SK-N-SH (cell line): Measurements from ENCODE around the gene SF3A1. TPM values are rescaled to one million over a fixed set of nuclear protein-coding genes. Genes with fewer than 3 reads are reported as not detected.

Experiments
- CTCF ChIA-PET: fragments of 300-600, 350-600 bp; formaldehyde crosslinking; extraction: SDS; loops from one replicate; lab custom pipeline; 2021; lab: Yijun Ruan, JAX
- POLR2A ChIA-PET: fragments of 350-600 bp; sonication (Branson Sonifier 250); formaldehyde crosslinking; extraction: SDS; loops from one replicate; lab custom pipeline; 2020; ENCODE audit warnings: antibody characterized with exemption, inconsistent platforms; lab: Yijun Ruan, JAX
- DNase-seq: peaks from one replicate; pipeline ENCODE4 v3.0.0; 2012
- H2AFZ ChIP-seq: fragments of 200-600 bp; sonication (generic); 2 replicates; pipeline ENCODE4 v1.8.1; 2016; ENCODE audit warnings: antibody characterized with exemption, mild to moderate bottlenecking, low read depth
- H3F3A ChIP-seq: fragments of 200-600 bp; sonication (generic); replicated peaks from 2 replicates; pipeline ENCODE3; 2016; ENCODE audit warnings: antibody characterized with exemption, mild to moderate bottlenecking; ENCODE audit not compliant: insufficient read depth
- H3K27ac ChIP-seq, 2 experiments: fragments of 200-500 bp in 1 of 2; fragments of 200-600 bp in 1 of 2; sonication (Bioruptor generic) in 1 of 2; sonication (generic), shearing (Covaris generic) in 1 of 2; 2 replicates each; pipeline versions ENCODE4 v1.5.1 to v1.6.1; 2014 to 2016; ENCODE audit warnings: low read depth in 2 of 2, inconsistent platforms in 1 of 2, low read length in 1 of 2, mild to moderate bottlenecking in 1 of 2, mixed read lengths in 1 of 2
- H3K27me3 ChIP-seq: fragments of 200-600 bp; sonication (generic), shearing (Covaris generic); 2 replicates; pipeline ENCODE4 v1.6.1; 2016; ENCODE audit warnings: mixed run types; ENCODE audit not compliant: insufficient read depth
- H3K36me3 ChIP-seq, 2 experiments: fragments of 200-500 bp in 1 of 2; fragments of 200-600 bp in 1 of 2; sonication (Bioruptor generic) in 1 of 2; sonication (generic) in 1 of 2; replicated peaks in 1 of 2; 2 replicates each; pipeline versions ENCODE3 to v1.5.1; 2014 to 2016; ENCODE audit warnings: low read length in 1 of 2, mild to moderate bottlenecking in 1 of 2; ENCODE audit not compliant: insufficient read depth in 2 of 2, control insufficient read depth in 1 of 2
- H3K4me1 ChIP-seq, 2 experiments: fragments of 200-500 bp in 1 of 2; fragments of 200-600 bp in 1 of 2; sonication (Bioruptor generic) in 1 of 2; sonication (generic), shearing (Covaris generic) in 1 of 2; 2 replicates each; pipeline versions ENCODE4 v1.5.1 to v1.6.1; 2014 to 2016; ENCODE audit warnings: low read depth in 1 of 2, low read length in 1 of 2, mixed run types in 1 of 2; ENCODE audit not compliant: insufficient read depth in 2 of 2, control insufficient read depth in 1 of 2
- H3K4me2 ChIP-seq: fragments of 200-600 bp; sonication (generic), shearing (Covaris generic); 2 replicates; pipeline ENCODE4 v1.6.1; 2017; ENCODE audit warnings: mixed run types
- H3K4me3 ChIP-seq, 2 experiments: fragments of 200-500 bp in 1 of 2; fragments of 200-600 bp in 1 of 2; sonication (Bioruptor generic) in 1 of 2; sonication (generic), shearing (Covaris generic) in 1 of 2; 2 replicates each; pipeline versions ENCODE4 v1.5.1 to v1.8.1; 2014 to 2016; ENCODE audit warnings: low read depth in 2 of 2, inconsistent platforms in 1 of 2, low read length in 1 of 2, mild to moderate bottlenecking in 1 of 2, mixed read lengths in 1 of 2, moderate library complexity in 1 of 2
- H3K79me2 ChIP-seq: fragments of 200-600 bp; sonication (generic); 2 replicates; pipeline ENCODE4 v1.8.1; 2017; ENCODE audit warnings: mild to moderate bottlenecking; ENCODE audit not compliant: insufficient read depth
- H3K9ac ChIP-seq: fragments of 200-600 bp; sonication (generic); 2 replicates; pipeline ENCODE4 v1.6.1; 2017; ENCODE audit warnings: mixed run types
- H3K9me2 ChIP-seq: fragments of 200-600 bp; sonication (generic); 2 replicates; pipeline ENCODE4 v1.6.1; 2017; ENCODE audit warnings: mixed run types
- H3K9me3 ChIP-seq: fragments of 200-600 bp; sonication (generic); 2 replicates; pipeline ENCODE4 v1.6.1; 2017; ENCODE audit warnings: mixed run types, mild to moderate bottlenecking, moderate library complexity
- H4K20me1 ChIP-seq: fragments of 200-600 bp; sonication (generic); 2 replicates; pipeline ENCODE4 v1.6.1; 2017; ENCODE audit warnings: mild to moderate bottlenecking, mixed run types; ENCODE audit not compliant: insufficient read depth
- CHD2 ChIP-seq: fragments of 150-350 bp; IDR thresholded peaks from 2 replicates; pipeline ENCODE4 v1.6.1; 2018; ENCODE audit warnings: low read length; ENCODE audit not compliant: partially characterized antibody
- ELF1 ChIP-seq: IDR thresholded peaks from 2 replicates; pipeline ENCODE4 v1.4.0; 2012
- EP300 ChIP-seq, 2 experiments: IDR thresholded peaks; 2 replicates each; pipeline versions ENCODE4 v1.4.0 to v1.6.1; 2012; ENCODE audit warnings: borderline replicate concordance in 1 of 2, low read depth in 1 of 2, low read length in 1 of 2
- EZH2phosphoT487 ChIP-seq: fragments of 200-600 bp; sonication (generic); IDR thresholded peaks from 2 replicates; pipeline ENCODE4 v1.6.1; 2017; ENCODE audit warnings: low read depth, mixed run types, mild to moderate bottlenecking, antibody characterized with exemption, moderate library complexity, borderline replicate concordance
- FOXJ3 ChIP-seq: sonication (generic); formaldehyde crosslinking; IDR thresholded peaks from 2 replicates; pipeline ENCODE4 v1.5.1; 2020; ENCODE audit warnings: mild to moderate bottlenecking, missing genetic modification reagents
- GABPA ChIP-seq: IDR thresholded peaks from 2 replicates; pipeline ENCODE4 v1.4.0; 2012; ENCODE audit warnings: low read depth, mild to moderate bottlenecking
- GATA2 ChIP-seq: sonication (generic); formaldehyde crosslinking; IDR thresholded peaks from 2 replicates; pipeline ENCODE4 v1.5.0; 2020; ENCODE audit warnings: mild to moderate bottlenecking, missing genetic modification reagents
- JUND ChIP-seq: IDR thresholded peaks from 2 replicates; pipeline ENCODE4 v1.4.0; 2012
- MAX ChIP-seq: IDR thresholded peaks from 2 replicates; pipeline ENCODE4 v1.4.0; 2012; ENCODE audit warnings: low read depth
- MEF2A ChIP-seq: IDR thresholded peaks from 2 replicates; pipeline ENCODE4 v1.4.0; 2012; ENCODE audit warnings: low read depth, borderline replicate concordance
- MXI1 ChIP-seq: IDR thresholded peaks from 2 replicates; pipeline ENCODE4 v1.6.1; 2012; ENCODE audit warnings: mild to moderate bottlenecking, low read depth, low read length, improper control_type of control experiment
- NFIC ChIP-seq: IDR thresholded peaks from 2 replicates; pipeline ENCODE4 v1.4.0; 2012; ENCODE audit warnings: borderline replicate concordance
- NRF1 ChIP-seq: IDR thresholded peaks from 2 replicates; pipeline ENCODE4 v1.6.1; 2012; ENCODE audit warnings: low read depth, mild to moderate bottlenecking, low read length
- POLR2AphosphoS5 ChIP-seq: IDR thresholded peaks from 2 replicates; pipeline ENCODE4 v1.6.1; 2012; ENCODE audit warnings: low read depth, low read length
- RAD21 ChIP-seq: IDR thresholded peaks from 2 replicates; pipeline ENCODE4 v1.6.1; 2012; ENCODE audit warnings: mild to moderate bottlenecking, low read length
- RCOR1 ChIP-seq: fragments of 150-350 bp; IDR thresholded peaks from 2 replicates; pipeline ENCODE4 v1.6.1; 2017; ENCODE audit warnings: antibody characterized with exemption, low read length
- SIN3A ChIP-seq: IDR thresholded peaks from 2 replicates; pipeline ENCODE4 v1.6.1; 2012; ENCODE audit warnings: low read depth, mild to moderate bottlenecking, low read length, moderate library complexity, borderline replicate concordance
- SMC3 ChIP-seq: IDR thresholded peaks from 2 replicates; pipeline ENCODE4 v1.6.1; 2012; ENCODE audit warnings: low read depth, low read length, improper control_type of control experiment
- TAF1 ChIP-seq: IDR thresholded peaks from 2 replicates; pipeline ENCODE4 v1.6.1; 2012; ENCODE audit warnings: low read depth, mild to moderate bottlenecking, low read length, moderate library complexity, borderline replicate concordance
- TCF12 ChIP-seq: IDR thresholded peaks from 2 replicates; pipeline ENCODE4 v1.4.0; 2012
- TEAD4 ChIP-seq: IDR thresholded peaks from 2 replicates; pipeline ENCODE4 v1.4.0; 2012; ENCODE audit warnings: mild to moderate bottlenecking, borderline replicate concordance; ENCODE audit not compliant: insufficient read depth
- USF2 ChIP-seq: fragments of 150-350 bp; IDR thresholded peaks from 2 replicates; pipeline ENCODE4 v1.6.1; 2017; ENCODE audit warnings: antibody characterized with exemption, low read length, low read depth, borderline replicate concordance
- ZBTB33 ChIP-seq: IDR thresholded peaks from 2 replicates; pipeline ENCODE4 v1.4.0; 2012; ENCODE audit warnings: low read depth, borderline replicate concordance
- WGBS: methylation state at CpG from one replicate; pipeline ENCODE4 v1.1.6; 2017; ENCODE audit warnings: low lambda C conversion rate; 5-methylcytosine and 5-hydroxymethylcytosine counted together
- polyA plus RNA-seq, 3 experiments: library from polyadenylated mRNA; depleted of rRNA; stranded (reverse); fragments of >200 nt; gene quantifications; 2 replicates each; pipeline ENCODE4 v1.2.3, GENCODE V29; 2012
- TF ChIP-seq, protein P1 (sequence below): fragments of 150-350 bp; IDR thresholded peaks from 2 replicates; pipeline ENCODE4 v1.6.1; 2016; ENCODE audit warnings: mild to moderate bottlenecking, low read depth, low read length
- TF ChIP-seq, protein P2 (sequence below): IDR thresholded peaks from 2 replicates; pipeline ENCODE4; 2012
- TF ChIP-seq, protein P3 (sequence below): fragments of 200-600 bp; sonication (generic); IDR thresholded peaks from 2 replicates; pipeline ENCODE4 v1.6.1; 2017; ENCODE audit warnings: antibody characterized with exemption, mild to moderate bottlenecking, moderate library complexity

Gene SF3A1
- polyA plus RNA-seq, 1 of the 3 experiments (the other 2 are of a cell fraction): 75.2 TPM

- H4K20me1 ChIP-seq: peaks cover 4% of the 10 kb centered on the region; the same call in 1 of the 2 replicates
- whole genome bisulfite sequencing: 33% methylated on average over 5 of the region's 5 CpGs
- peak overlapping the region; percentile 53 to 73; a peak in 3 of 4 replicates for H3K27ac ChIP-seq
- peak overlapping the region; percentile 95 for H3K4me2 ChIP-seq
- CTCF ChIA-PET: interaction anchor here (0.6 to 12.9 kb wide), 64 partner anchors 8 to 652 kb away, joined by 3 to 228 read pairs (median 5); partner anchors contain the start of genes CCDC157, RNF215, SEC14L2 and SF3A1
- H3K9me3 ChIP-seq: no peaks in the 10 kb centered on the region
- H2AFZ ChIP-seq: peak overlapping the region; percentile 2; the same call in 1 of the 2 replicates
- peaks cover 16 to 30% of the 10 kb centered on the region in 2 experiments; a peak in 2 of 4 replicates for H3K4me1 ChIP-seq
- DNase-seq: peak; percentile 89
- peaks cover 0 to 13% of the 10 kb centered on the region in 2 experiments for H3K36me3 ChIP-seq
- H3K4me3 ChIP-seq: peak overlapping the region; percentile 83 to 84
- POLR2A ChIA-PET: interaction anchor here (1.1 to 3.5 kb wide), 2 partner anchors 41 to 99 kb away, joined by 3 to 10 read pairs; partner anchors contain the start of gene RNF215
- peaks cover 17% of the 10 kb centered on the region for H3F3A ChIP-seq
- no peaks in the 10 kb centered on the region for H3K27me3 ChIP-seq
- H3K79me2 ChIP-seq: no peaks in the 10 kb centered on the region
- H3K9me2 ChIP-seq: no peaks in the 10 kb centered on the region
- H3K9ac ChIP-seq: peak overlapping the region; percentile 76; the same call in 1 of the 2 replicates
- TF ChIP-seq RCOR1 (peak; percentile 68; the same call in 1 of the 2 replicates), RAD21 (peak; percentile 78), EZH2phosphoT487 (no peak), JUND (no peak), USF2 (no peak), SMC3 (peak; percentile 70), GATA2 (CRISPR knock-in tag) (no peak), ELF1 (no peak), MAX (no peak; the same call in 1 of the 2 replicates), CHD2 (no peak), TAF1 (no peak), FOXJ3 (CRISPR knock-in tag) (no peak), GABPA (no peak), SIN3A (0 out of 2 replicates have a peak, but pooled peaks have one; percentile 20), MXI1 (no peak), EP300 (IDR thresholded peaks at IDR 0.05; ENCODE audit: borderline replicate concordance in 1 of 2, low read depth in 1 of 2, low read length in 1 of 2) (no peak), POLR2AphosphoS5 (peak; percentile 50; the same call in 1 of the 2 replicates), NRF1 (no peak), MEF2A (no peak), NFIC (no peak), TCF12 (no peak), TEAD4 (no peak), ZBTB33 (no peak)
- TF ChIP-seq, protein P1, sequence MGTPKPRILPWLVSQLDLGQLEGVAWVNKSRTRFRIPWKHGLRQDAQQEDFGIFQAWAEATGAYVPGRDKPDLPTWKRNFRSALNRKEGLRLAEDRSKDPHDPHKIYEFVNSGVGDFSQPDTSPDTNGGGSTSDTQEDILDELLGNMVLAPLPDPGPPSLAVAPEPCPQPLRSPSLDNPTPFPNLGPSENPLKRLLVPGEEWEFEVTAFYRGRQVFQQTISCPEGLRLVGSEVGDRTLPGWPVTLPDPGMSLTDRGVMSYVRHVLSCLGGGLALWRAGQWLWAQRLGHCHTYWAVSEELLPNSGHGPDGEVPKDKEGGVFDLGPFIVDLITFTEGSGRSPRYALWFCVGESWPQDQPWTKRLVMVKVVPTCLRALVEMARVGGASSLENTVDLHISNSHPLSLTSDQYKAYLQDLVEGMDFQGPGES: no peak
- TF ChIP-seq, protein P2, sequence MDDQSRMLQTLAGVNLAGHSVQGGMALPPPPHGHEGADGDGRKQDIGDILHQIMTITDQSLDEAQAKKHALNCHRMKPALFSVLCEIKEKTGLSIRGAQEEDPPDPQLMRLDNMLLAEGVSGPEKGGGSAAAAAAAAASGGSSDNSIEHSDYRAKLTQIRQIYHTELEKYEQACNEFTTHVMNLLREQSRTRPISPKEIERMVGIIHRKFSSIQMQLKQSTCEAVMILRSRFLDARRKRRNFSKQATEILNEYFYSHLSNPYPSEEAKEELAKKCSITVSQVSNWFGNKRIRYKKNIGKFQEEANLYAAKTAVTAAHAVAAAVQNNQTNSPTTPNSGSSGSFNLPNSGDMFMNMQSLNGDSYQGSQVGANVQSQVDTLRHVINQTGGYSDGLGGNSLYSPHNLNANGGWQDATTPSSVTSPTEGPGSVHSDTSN: no peak
- TF ChIP-seq, protein P3, sequence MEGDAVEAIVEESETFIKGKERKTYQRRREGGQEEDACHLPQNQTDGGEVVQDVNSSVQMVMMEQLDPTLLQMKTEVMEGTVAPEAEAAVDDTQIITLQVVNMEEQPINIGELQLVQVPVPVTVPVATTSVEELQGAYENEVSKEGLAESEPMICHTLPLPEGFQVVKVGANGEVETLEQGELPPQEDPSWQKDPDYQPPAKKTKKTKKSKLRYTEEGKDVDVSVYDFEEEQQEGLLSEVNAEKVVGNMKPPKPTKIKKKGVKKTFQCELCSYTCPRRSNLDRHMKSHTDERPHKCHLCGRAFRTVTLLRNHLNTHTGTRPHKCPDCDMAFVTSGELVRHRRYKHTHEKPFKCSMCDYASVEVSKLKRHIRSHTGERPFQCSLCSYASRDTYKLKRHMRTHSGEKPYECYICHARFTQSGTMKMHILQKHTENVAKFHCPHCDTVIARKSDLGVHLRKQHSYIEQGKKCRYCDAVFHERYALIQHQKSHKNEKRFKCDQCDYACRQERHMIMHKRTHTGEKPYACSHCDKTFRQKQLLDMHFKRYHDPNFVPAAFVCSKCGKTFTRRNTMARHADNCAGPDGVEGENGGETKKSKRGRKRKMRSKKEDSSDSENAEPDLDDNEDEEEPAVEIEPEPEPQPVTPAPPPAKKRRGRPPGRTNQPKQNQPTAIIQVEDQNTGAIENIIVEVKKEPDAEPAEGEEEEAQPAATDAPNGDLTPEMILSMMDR: peak; percentile 82
These were observed 68.9 kb downstream of the SF3A1 start for GRCh38 chr22:30287648-30288418.
